ACC112 (cell line): Measurements from ENCODE around the gene CFAP410.

Experiments
- H2AFZ ChIP-seq: fragments of 200-600 bp; sonication (generic); one replicate; pipeline ENCODE4 v1.6.0; 2017; ENCODE audit warnings: antibody characterized with exemption, low read length; ENCODE audit not compliant: unreplicated experiment
- H3K27ac ChIP-seq: fragments of 200-600 bp; sonication (generic); 2 replicates; pipeline ENCODE4 v1.5.1; 2014; ENCODE audit warnings: low read depth, mild to moderate bottlenecking, antibody characterized with exemption, low read length, moderate library complexity
- H3K27me3 ChIP-seq: fragments of 200-600 bp; sonication (generic); 2 replicates; pipeline ENCODE4 v1.6.1; 2014; ENCODE audit warnings: mild to moderate bottlenecking, antibody characterized with exemption, low read length, moderate library complexity, mixed read lengths; ENCODE audit not compliant: insufficient read depth
- H3K36me3 ChIP-seq: fragments of 200-600 bp; sonication (generic); 2 replicates; pipeline ENCODE4 v1.6.1; 2016; ENCODE audit warnings: mild to moderate bottlenecking, antibody characterized with exemption, low read length, moderate library complexity, mixed read lengths; ENCODE audit not compliant: insufficient read depth
- H3K4me1 ChIP-seq: fragments of 200-600 bp; sonication (generic); one replicate; pipeline ENCODE4 v1.6.1; 2016; ENCODE audit warnings: low read length, mixed read lengths; ENCODE audit not compliant: insufficient read depth, unreplicated experiment, control insufficient read depth
- H3K4me3 ChIP-seq: fragments of 200-600 bp; sonication (generic); 2 replicates; pipeline ENCODE4 v1.5.1; 2014; ENCODE audit warnings: mild to moderate bottlenecking, low read depth, low read length
- H3K79me2 ChIP-seq: fragments of 200-600 bp; sonication (generic); one replicate; pipeline ENCODE4 v1.6.0; 2016; ENCODE audit warnings: low read length; ENCODE audit not compliant: control insufficient read depth, unreplicated experiment, insufficient read depth

Gene CFAP410

DNA sequence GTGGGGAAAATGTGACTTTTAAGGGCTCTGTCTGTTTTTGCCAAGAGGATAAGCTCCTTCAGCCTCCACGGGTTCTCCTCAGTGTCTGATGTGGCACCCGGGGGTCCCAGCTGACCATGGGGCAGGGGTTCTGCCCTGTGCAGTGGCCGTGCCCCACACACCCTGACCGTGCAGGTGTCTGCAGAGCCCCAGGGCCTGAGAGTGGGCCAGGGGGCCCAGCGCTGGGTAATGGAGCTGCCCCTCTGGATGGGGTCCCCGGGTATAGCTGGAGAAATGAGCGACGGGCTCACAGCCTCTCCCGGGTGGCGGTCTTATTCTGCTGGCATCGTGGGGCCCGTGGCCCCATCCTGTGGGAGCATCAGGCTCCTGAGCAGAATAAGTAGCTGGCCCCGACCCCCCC, 42.3 kb downstream of the CFAP410 start:
- Histone ChIP-seq H3K4me3 (no peak overlapping the region), H2AFZ (no peak overlapping the region), H3K4me1 (peaks cover 11% of the 10 kb centered on the region), H3K27ac (no peak overlapping the region), H3K27me3 (no peaks in the 10 kb centered on the region), H3K36me3 (no peaks in the 10 kb centered on the region), H3K79me2 (peaks cover 17% of the 10 kb centered on the region)

DNA sequence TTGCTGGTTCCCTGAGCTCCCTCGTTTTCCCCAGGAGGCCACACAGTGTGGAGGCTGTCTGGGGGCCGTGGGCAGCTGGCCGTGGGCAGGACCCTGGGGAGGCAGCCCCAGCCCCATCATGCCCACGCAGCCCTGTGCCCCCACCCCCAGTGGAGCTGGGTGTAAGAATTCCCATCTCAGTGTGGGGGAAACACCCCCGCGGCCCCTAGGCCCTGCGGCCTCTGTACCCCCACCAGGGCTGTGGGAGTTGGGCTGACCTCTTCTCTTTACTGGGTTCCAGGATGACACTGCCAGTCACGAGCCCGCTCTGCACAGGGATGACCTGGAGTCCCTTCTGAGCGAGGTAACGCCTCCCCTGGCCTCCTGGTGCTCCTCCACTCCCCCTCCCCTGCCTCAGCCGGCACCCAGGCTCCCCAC, 43.1 kb downstream of the CFAP410 start:
- Histone ChIP-seq H3K27ac (no peak overlapping the region), H3K79me2 (peaks cover 8% of the 10 kb centered on the region), H3K4me3 (no peak overlapping the region), H3K27me3 (no peaks in the 10 kb centered on the region), H2AFZ (no peak overlapping the region), H3K4me1 (peaks cover 11% of the 10 kb centered on the region), H3K36me3 (no peaks in the 10 kb centered on the region)

- Histone ChIP-seq H3K79me2 (peaks cover 4% of the 10 kb centered on the region), H3K27ac (no peak overlapping the region), H3K4me1 (peaks cover 11% of the 10 kb centered on the region), H2AFZ (no peak overlapping the region), H3K4me3 (no peak overlapping the region), H3K36me3 (no peaks in the 10 kb centered on the region), H3K27me3 (no peaks in the 10 kb centered on the region)
These were observed 43.5 kb downstream of the CFAP410 start for GRCh38 chr21:44295646-44296045.

DNA sequence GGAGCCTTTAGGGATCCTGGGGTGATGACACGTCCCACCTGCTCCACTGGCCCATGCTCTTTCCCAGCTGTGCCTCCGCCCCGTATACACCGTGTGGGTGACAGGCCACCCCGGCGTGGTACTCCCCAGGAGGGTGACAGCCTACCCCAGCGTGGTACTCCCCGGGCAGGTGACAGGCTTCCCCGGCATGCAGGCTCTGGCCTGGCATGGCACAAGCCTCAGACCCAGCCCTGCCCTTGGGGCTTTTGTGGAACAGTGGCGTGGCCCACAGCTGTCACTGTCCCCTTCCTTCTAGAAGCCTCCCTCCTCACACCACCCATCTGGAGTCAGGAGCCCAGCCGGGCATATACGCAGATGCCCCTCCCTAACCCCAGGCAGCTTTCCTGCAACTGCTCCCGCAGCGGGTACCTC, 44.0 kb downstream of the CFAP410 start:
- Histone ChIP-seq H3K4me1 (peaks cover 11% of the 10 kb centered on the region), H2AFZ (no peak overlapping the region), H3K27ac (no peak overlapping the region), H3K27me3 (no peaks in the 10 kb centered on the region), H3K36me3 (no peaks in the 10 kb centered on the region), H3K4me3 (no peak overlapping the region), H3K79me2 (no peaks in the 10 kb centered on the region)

DNA sequence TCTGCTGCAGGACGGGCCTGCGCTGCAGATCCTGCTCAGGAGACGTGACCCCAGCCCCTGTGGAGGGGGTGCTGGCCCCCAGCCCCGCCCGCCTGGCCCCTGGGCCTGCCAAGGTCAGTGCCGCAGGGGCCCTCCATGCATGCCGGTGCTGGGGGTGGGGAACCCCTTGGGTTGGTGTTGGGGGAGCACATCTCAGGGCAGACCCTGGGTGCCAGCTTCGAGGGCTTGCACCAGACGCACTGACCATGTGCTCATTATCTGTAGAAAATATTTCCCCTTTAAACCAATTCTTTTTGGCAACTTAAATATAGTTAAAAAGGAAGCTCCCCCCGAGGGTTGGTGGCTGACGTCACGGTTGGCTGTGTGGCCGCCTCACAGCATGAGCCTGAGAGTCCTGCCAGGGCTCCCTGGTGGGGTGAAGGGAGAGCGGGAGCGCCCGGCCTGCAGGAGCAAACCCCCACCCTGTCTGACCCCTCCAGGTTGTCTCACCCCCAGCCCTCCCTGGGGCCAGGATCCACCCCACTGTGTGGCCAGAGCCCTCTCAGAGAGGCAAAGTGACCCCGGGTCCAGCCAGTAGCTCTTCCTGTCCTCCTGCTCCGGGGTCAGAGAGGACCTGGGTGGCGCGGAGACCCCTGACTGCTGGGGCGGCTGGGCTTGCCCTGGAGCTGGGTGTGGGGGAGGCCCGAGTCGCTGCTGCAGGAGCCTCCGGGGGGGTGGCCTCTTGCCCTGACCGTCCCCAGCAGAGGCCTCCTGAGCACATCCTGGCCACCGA, 44.6 kb downstream of the CFAP410 start:
- Histone ChIP-seq H3K4me1 (peaks cover 11% of the 10 kb centered on the region), H3K79me2 (no peaks in the 10 kb centered on the region), H2AFZ (no peak overlapping the region), H3K27ac (no peak overlapping the region), H3K4me3 (no peak overlapping the region), H3K27me3 (no peaks in the 10 kb centered on the region), H3K36me3 (no peaks in the 10 kb centered on the region)

DNA sequence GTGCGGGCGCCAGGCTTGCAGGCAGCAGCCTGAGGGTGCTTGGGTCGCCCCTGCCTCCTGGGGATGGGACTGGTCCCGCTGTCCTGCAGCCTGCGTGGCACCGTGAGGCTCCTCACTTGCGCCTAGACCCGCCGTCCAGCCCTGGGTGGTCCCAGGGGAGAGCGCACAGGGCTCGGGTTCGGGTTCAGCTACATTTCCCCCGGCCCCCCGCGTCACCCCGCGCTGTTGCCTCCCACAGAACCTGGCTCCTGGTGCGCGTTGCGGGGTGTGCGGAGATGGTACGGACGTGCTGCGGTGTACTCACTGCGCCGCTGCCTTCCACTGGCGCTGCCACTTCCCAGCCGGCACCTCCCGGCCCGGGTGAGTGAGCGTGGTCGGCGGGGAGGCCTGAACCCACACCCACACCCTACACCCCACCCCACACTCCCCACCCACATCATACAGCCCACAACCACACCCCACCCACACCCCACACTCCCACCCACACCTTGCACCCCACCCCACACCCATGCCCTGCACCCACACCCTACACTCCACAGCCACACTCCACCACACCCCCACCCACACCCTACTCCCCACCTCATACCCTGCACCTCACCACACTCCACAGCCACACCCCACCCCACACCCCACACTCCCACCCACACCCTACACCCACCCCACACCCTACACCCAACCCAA, 45.5 kb downstream of the CFAP410 start:
- Histone ChIP-seq H2AFZ (no peak overlapping the region), H3K27me3 (no peaks in the 10 kb centered on the region), H3K4me3 (no peak overlapping the region), H3K36me3 (no peaks in the 10 kb centered on the region), H3K27ac (no peak overlapping the region), H3K4me1 (peaks cover 7% of the 10 kb centered on the region), H3K79me2 (no peaks in the 10 kb centered on the region)

DNA sequence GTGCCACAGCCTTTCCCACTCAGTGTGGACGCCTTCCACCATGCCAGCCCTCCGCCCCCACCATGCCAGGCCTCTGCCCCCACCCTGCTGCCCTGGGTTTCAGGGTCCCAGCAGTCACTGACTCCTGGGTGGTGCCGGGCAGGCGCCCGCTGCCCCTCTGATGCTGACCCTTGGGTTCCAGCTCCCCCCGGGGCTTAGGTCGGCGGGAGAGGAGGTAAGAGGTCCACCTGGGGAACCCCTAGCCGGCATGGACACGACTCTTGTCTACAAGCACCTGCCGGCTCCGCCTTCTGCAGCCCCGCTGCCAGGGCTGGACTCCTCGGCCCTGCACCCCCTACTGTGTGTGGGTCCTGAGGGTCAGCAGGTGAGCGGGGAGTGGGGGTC, 46.4 kb downstream of the CFAP410 start:
- Histone ChIP-seq H3K27ac (no peak overlapping the region), H3K36me3 (no peaks in the 10 kb centered on the region)

GRCh38 chr21:44291936-44292811, 47.0 kb downstream of the CFAP410 start:
- 0 out of 2 replicates have a peak, but pooled peaks cover 2% of the 10 kb centered on the region for H3K27me3 ChIP-seq
- H3K4me3 ChIP-seq, result no peak overlapping the region
- no peaks in the 10 kb centered on the region for H3K36me3 ChIP-seq
- H3K79me2 ChIP-seq, result no peaks in the 10 kb centered on the region
- peaks cover 7% of the 10 kb centered on the region for H3K4me1 ChIP-seq
- no peak overlapping the region for H2AFZ ChIP-seq
- no peak overlapping the region for H3K27ac ChIP-seq

More for the DNA sequence above, 46.4 kb downstream of the CFAP410 start:
- H3K79me2 ChIP-seq, result no peaks in the 10 kb centered on the region
- H3K4me3 ChIP-seq, result no peak overlapping the region
- no peaks in the 10 kb centered on the region for H3K27me3 ChIP-seq
- H3K4me1 ChIP-seq, result peaks cover 7% of the 10 kb centered on the region
- no peak overlapping the region for H2AFZ ChIP-seq

- Histone ChIP-seq H3K27ac (no peak overlapping the region), H3K79me2 (no peaks in the 10 kb centered on the region), H2AFZ (no peak overlapping the region), H3K27me3 (0 out of 2 replicates have a peak, but pooled peaks cover 10% of the 10 kb centered on the region), H3K4me3 (no peak overlapping the region), H3K36me3 (no peaks in the 10 kb centered on the region), H3K4me1 (peaks cover 7% of the 10 kb centered on the region)
These were observed 47.9 kb downstream of the CFAP410 start for GRCh38 chr21:44291078-44291935.
